Measurements from ENCODE around the gene DIP2C.
"Not testable (repeated sequence)": the region's sequence is repeated elsewhere in the genome, so short reads cannot be mapped to it uniquely, and the experiment has no call there.

The DIP2C gene

GRCh38 chr10:549391-549790 is 140.1 kb downstream of the DIP2C start:
- DNase-seq: no peak

- DNase-seq: no peak
Measured at GRCh38 chr10:548238-548901, 141.1 kb downstream of the DIP2C start.

- no peak for DNase-seq
Measured at GRCh38 chr10:547591-548081, 141.8 kb downstream of the DIP2C start.

GRCh38 chr10:546971-547590 is 142.4 kb downstream of the DIP2C start:
- peak; percentile 16 for DNase-seq

GRCh38 chr10:546451-546850 is 143.0 kb downstream of the DIP2C start:
- no peak for DNase-seq

GRCh38 chr10:543862-544822 is 145.3 kb downstream of the DIP2C start:
- no peak for DNase-seq

GRCh38 chr10:543131-543530 is 146.3 kb downstream of the DIP2C start:
- DNase-seq: peak; percentile 27

GRCh38 chr10:541750-542371 is 147.6 kb downstream of the DIP2C start:
- peak; percentile 90 for DNase-seq

- no peak for DNase-seq
Measured at GRCh38 chr10:541041-541440, 148.4 kb downstream of the DIP2C start.

GRCh38 chr10:538895-539294 is 150.6 kb downstream of the DIP2C start:
- no peak for DNase-seq

GRCh38 chr10:536935-537334 is 152.5 kb downstream of the DIP2C start:
- DNase-seq: no peak

GRCh38 chr10:536371-536925 is 153.0 kb downstream of the DIP2C start:
- DNase-seq: no peak

- no peak for DNase-seq
Measured at GRCh38 chr10:535952-536351, 153.5 kb downstream of the DIP2C start.

- DNase-seq: no peak
Measured at GRCh38 chr10:535051-535450, 154.4 kb downstream of the DIP2C start.

GRCh38 chr10:534047-534566 is 155.4 kb downstream of the DIP2C start:
- DNase-seq: no peak

- no peak for DNase-seq
Measured at GRCh38 chr10:533611-534010, 155.9 kb downstream of the DIP2C start.

- no peak for DNase-seq
Measured at GRCh38 chr10:533186-533585, 156.3 kb downstream of the DIP2C start.

- DNase-seq: not testable (repeated sequence)
Measured at GRCh38 chr10:532331-532730, 157.1 kb downstream of the DIP2C start.

- DNase-seq: no peak
Measured at GRCh38 chr10:531541-531940, 157.9 kb downstream of the DIP2C start.

GRCh38 chr10:530717-531116 is 158.8 kb downstream of the DIP2C start:
- no peak for DNase-seq

GRCh38 chr10:529468-530230 is 159.8 kb downstream of the DIP2C start:
- no peak for DNase-seq
